PC-9 (cell line): Measurements from ENCODE around the gene GORAB. TPM values are rescaled to one million over a fixed set of nuclear protein-coding genes. Genes with fewer than 3 reads are reported as not detected.

Source experiments
- Bru-seq: library from RNA; stranded (reverse); fragments of 400-500 nt; gene quantifications from one replicate; lab custom pipeline; 2021; lab: Mats Ljungman, UMichigan
- BruChase-seq, 2 experiments: library from RNA; stranded (reverse); fragments of 400-500 nt; gene quantifications; one replicate each; lab custom pipeline; 2021; lab: Mats Ljungman, UMichigan
- BruUV-seq: library from RNA; stranded (reverse); fragments of 400-500 nt; replicated peaks from 2 replicates; lab custom pipeline; 2021; lab: Mats Ljungman, UMichigan
- CTCF ChIA-PET: fragments of 300-600 bp; sonication (Branson Sonifier 250); formaldehyde crosslinking; loops from one replicate; lab custom pipeline; 2022; ENCODE audit warnings: antibody characterized with exemption; lab: Charles Lee
- POLR2A ChIA-PET: fragments of 300-600 bp; sonication (Branson Sonifier 250); formaldehyde crosslinking; loops from one replicate; lab custom pipeline; 2022; ENCODE audit warnings: antibody characterized with exemption; ENCODE audit not compliant: unreplicated experiment; lab: Charles Lee
- DNase-seq, 2 experiments: peaks; one replicate each; pipeline versions ENCODE4 v3.0.0 to v3.0.0-alpha.2; 2015 to 2022; ENCODE audit warnings: mixed read lengths in 1 of 2
- H2AFZ ChIP-seq: fragments of 200-600 bp; sonication (generic); 2 replicates; pipeline ENCODE4 v1.8.1; 2017; ENCODE audit warnings: antibody characterized with exemption
- H3F3A ChIP-seq: fragments of 200-600 bp; sonication (generic); 2 replicates; pipeline ENCODE4 v1.8.1; 2017; ENCODE audit warnings: antibody characterized with exemption, mild to moderate bottlenecking, low read depth; ENCODE audit not compliant: insufficient read depth
- H3K27ac ChIP-seq: fragments of 200-600 bp; sonication (generic); 2 replicates; pipeline ENCODE4 v1.6.1; 2016; ENCODE audit warnings: mixed run types
- H3K27me3 ChIP-seq: fragments of 200-600 bp; sonication (generic); 2 replicates; pipeline ENCODE4 v1.6.1; 2016; ENCODE audit warnings: low read depth, mixed run types; ENCODE audit not compliant: insufficient read depth
- H3K36me3 ChIP-seq: fragments of 200-600 bp; sonication (generic); 2 replicates; pipeline ENCODE4 v1.6.1; 2016; ENCODE audit warnings: low read depth, mixed run types
- H3K4me1 ChIP-seq: fragments of 200-600 bp; sonication (generic); replicated peaks from 2 replicates; pipeline ENCODE4 v1.6.1; 2016; ENCODE audit warnings: mixed run types; ENCODE audit not compliant: insufficient read depth
- H3K4me2 ChIP-seq: fragments of 200-600 bp; sonication (generic); 2 replicates; pipeline ENCODE4 v1.6.1; 2017; ENCODE audit warnings: mixed run types
- H3K4me3 ChIP-seq: fragments of 200-600 bp; sonication (generic); 2 replicates; pipeline ENCODE4 v1.6.1; 2016; ENCODE audit warnings: mixed run types
- H3K79me2 ChIP-seq: fragments of 200-600 bp; sonication (generic); 2 replicates; pipeline ENCODE4 v1.6.1; 2017; ENCODE audit warnings: low read depth, mixed run types
- H3K9me2 ChIP-seq: fragments of 200-600 bp; sonication (generic); 2 replicates; pipeline ENCODE4 v1.8.1; 2017; ENCODE audit warnings: mild to moderate bottlenecking; ENCODE audit not compliant: insufficient read depth
- H3K9me3 ChIP-seq: fragments of 200-600 bp; sonication (generic); 2 replicates; pipeline ENCODE4 v1.8.1; 2016; ENCODE audit warnings: low read depth; ENCODE audit not compliant: insufficient read depth
- H4K20me1 ChIP-seq: fragments of 200-600 bp; sonication (generic); 2 replicates; pipeline ENCODE4 v1.8.1; 2017; ENCODE audit not compliant: insufficient read depth
- EZH2 ChIP-seq: fragments of 200-600 bp; sonication (generic); IDR thresholded peaks from 2 replicates; pipeline ENCODE4 v1.8.0; 2017; ENCODE audit warnings: antibody characterized with exemption, low read depth
- intact Hi-C: fragments of 100-400 bp; cut with micrococcal nuclease; formaldehyde crosslinking; loops from one replicate; pipeline ENCODE4 v1.10.0; 2022; ENCODE audit not compliant: unreplicated experiment
- long read RNA-seq: library from polyadenylated mRNA; stranded (forward); transcript quantifications from one replicate; pipeline ENCODE4 v2.0.0, GENCODE V29; 2022
- total RNA-seq: library from RNA; stranded (reverse); gene quantifications from 2 replicates; pipeline ENCODE4 v1.2.3, GENCODE V29; 2021
- TF ChIP-seq, protein P1 (sequence below): fragments of 200-600 bp; sonication (generic); conservative IDR thresholded peaks from 2 replicates; pipeline ENCODE4 v1.6.1; 2017; ENCODE audit warnings: mixed run types, antibody characterized with exemption, mild to moderate bottlenecking, moderate library complexity

The GORAB gene, protein sequence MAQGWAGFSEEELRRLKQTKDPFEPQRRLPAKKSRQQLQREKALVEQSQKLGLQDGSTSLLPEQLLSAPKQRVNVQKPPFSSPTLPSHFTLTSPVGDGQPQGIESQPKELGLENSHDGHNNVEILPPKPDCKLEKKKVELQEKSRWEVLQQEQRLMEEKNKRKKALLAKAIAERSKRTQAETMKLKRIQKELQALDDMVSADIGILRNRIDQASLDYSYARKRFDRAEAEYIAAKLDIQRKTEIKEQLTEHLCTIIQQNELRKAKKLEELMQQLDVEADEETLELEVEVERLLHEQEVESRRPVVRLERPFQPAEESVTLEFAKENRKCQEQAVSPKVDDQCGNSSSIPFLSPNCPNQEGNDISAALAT
- 6.8 and 8.4 TPM in 2 replicates for total RNA-seq
- percentile 83 among the genes with signal in this experiment for Bru-seq, nascent RNA
- percentile 68 among the genes with signal in this experiment for BruChase-seq, experiment 1, labeled RNA remaining after a 2-hour chase
- BruChase-seq, experiment 2, labeled RNA remaining after a 6-hour chase = percentile 71 among the genes with signal in this experiment
- long read RNA-seq, transcript GORAB-202 (5 exons, 2,189 nt) = major isoform, 10 of 15 reads
- long read RNA-seq, partial matches to known transcripts = 0 of 15 reads
- long read RNA-seq, other reads (novel, unspliced or antisense) = 4 of 15 reads

DNA sequence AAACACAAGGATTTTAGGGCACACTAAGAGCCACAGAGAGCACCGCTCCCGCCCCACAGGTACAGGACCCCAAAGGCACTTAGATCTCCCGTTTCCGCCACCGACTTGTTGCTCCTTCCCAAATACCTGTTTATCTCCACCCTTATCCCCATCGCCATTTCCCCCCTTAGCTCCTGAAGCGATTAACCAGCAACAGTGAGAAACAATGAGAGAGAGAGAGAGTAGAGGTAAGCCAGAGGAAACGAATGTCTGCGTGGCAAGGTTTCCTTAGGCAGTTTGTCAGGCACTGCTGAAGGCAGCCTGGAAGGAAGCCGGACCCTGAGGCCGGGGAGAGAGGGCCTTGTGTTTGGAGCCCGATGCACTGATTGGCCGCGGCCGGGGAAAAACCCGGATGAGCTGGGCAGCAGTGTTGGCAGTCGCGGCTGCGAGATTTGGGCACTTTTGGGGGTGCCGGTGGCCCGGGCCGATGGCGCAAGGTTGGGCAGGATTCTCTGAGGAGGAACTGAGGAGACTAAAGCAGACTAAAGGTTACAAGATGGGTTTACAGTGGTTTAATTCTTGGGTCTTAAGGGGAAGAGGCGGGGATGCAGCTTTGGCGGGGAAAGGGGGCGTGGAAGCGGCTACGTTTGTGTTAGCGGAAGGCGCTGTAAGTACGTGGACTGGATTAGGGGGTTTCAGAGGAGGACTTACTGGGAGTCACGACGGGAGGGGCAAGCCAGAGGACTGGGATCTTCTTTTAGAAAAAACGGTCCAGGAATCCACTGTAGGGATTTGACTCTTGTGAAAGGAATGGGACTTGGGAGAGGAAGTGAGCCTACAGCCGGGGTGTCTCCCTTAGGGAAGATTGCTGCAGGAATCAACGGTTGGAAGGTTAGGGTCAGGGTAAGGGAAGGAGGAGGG lies at the start of gene GORAB:
Gene GORAB, plus strand, starts transcription at position 409 of the 900 bp plus-strand sequence. Its CDS starts 58 bp downstream, at position 467.
- ChIA-PET POLR2A (interaction anchor here (0.6 to 0.7 kb wide), 3 partner anchors 31 to 820 kb away, joined by 4 to 5 read pairs (median 4); no protein-coding TSS in a partner anchor), CTCF (no interaction called here)
- no TSS peak for BruUV-seq
- Histone ChIP-seq H3F3A (no peaks in the 10 kb centered on the region), H2AFZ (peak within 1 kb of the TSS; percentile 92), H3K9me3 (no peaks in the 10 kb centered on the region), H3K27ac (peak within 1 kb of the TSS; percentile 86), H4K20me1 (no peaks in the 10 kb centered on the region), H3K27me3 (no peaks in the 10 kb centered on the region), H3K4me2 (peak within 1 kb of the TSS; percentile 96), H3K4me3 (peak within 1 kb of the TSS; percentile 80), H3K79me2 (peaks cover 33% of the 10 kb centered on the region), H3K36me3 (peaks cover 8% of the 10 kb centered on the region), H3K9me2 (no peaks in the 10 kb centered on the region), H3K4me1 (peaks cover 14% of the 10 kb centered on the region)
- intact Hi-C loops = loop anchor here (1.0 to 10.0 kb wide), 3 partner anchors 31 to 637 kb away; partner anchors contain the start of gene SCYL3
- no peak for TF ChIP-seq EZH2
- TF ChIP-seq, protein P1, sequence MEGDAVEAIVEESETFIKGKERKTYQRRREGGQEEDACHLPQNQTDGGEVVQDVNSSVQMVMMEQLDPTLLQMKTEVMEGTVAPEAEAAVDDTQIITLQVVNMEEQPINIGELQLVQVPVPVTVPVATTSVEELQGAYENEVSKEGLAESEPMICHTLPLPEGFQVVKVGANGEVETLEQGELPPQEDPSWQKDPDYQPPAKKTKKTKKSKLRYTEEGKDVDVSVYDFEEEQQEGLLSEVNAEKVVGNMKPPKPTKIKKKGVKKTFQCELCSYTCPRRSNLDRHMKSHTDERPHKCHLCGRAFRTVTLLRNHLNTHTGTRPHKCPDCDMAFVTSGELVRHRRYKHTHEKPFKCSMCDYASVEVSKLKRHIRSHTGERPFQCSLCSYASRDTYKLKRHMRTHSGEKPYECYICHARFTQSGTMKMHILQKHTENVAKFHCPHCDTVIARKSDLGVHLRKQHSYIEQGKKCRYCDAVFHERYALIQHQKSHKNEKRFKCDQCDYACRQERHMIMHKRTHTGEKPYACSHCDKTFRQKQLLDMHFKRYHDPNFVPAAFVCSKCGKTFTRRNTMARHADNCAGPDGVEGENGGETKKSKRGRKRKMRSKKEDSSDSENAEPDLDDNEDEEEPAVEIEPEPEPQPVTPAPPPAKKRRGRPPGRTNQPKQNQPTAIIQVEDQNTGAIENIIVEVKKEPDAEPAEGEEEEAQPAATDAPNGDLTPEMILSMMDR = no peak
- DNase-seq = peak; percentile 79 to 83

DNA sequence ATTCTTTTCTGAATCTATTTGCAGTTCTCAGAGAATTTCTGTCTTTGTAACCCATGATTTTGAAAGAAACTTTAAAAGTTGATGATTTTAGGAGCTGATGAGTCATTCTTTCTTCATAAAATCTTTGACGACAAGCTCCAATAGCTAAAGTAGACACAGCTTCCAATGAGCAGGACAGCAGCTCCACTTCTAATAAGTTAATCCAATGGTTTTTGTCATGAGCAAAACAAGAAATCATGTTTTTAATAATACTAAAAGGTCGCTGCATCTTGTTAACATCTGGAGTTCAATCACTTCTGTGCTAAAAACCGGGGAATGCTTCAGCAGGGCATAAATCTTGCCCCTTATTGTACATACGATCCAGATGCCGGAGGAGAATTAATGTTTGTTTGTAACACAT lies 48.9 kb upstream of the GORAB start:
- Histone ChIP-seq H3K79me2 (no peaks in the 10 kb centered on the region), H4K20me1 (no peaks in the 10 kb centered on the region), H3K4me1 (no peaks in the 10 kb centered on the region), H3K4me2 (no peak overlapping the region), H3K9me3 (no peaks in the 10 kb centered on the region), H2AFZ (no peak overlapping the region), H3K9me2 (no peaks in the 10 kb centered on the region), H3F3A (no peaks in the 10 kb centered on the region), H3K36me3 (no peaks in the 10 kb centered on the region), H3K27me3 (no peaks in the 10 kb centered on the region), H3K27ac (no peak overlapping the region), H3K4me3 (no peak overlapping the region)
- CTCF ChIA-PET = interaction anchor here (0.6 kb wide), 1 partner anchor 324 kb away, joined by 8 read pairs; no protein-coding TSS in a partner anchor
- BruUV-seq = no TSS peak
- intact Hi-C loops = no loop called here
- POLR2A ChIA-PET = no interaction called here
- TF ChIP-seq, protein P1 = no peak
- TF ChIP-seq EZH2 = no peak
- DNase-seq = no peak

DNA sequence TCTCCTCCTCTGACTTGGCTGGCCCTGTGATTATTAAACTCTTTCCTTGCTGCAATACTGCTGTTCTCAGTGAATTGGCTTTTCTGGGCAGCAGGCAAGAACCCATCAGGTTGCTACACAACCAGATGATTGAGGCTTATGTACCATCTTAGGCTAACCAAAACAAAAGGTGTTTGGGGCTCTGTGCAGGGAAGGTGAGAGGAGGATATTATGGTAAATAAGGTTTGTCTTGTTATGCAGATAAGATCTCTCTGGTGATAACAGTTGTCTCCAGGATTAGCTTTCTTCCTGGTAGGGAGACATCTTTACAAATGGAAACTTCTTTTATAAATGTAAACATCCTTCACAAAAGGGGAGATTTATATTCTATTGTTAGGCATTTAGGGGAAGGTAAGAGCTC lies 44.5 kb upstream of the GORAB start:
- H3K27me3 ChIP-seq = no peaks in the 10 kb centered on the region
- no peaks in the 10 kb centered on the region for H3K9me2 ChIP-seq
- no peaks in the 10 kb centered on the region for H3K36me3 ChIP-seq
- H3K9me3 ChIP-seq = no peaks in the 10 kb centered on the region
- no peak overlapping the region for H3K4me3 ChIP-seq
- ChIA-PET POLR2A (no interaction called here), CTCF (no interaction called here)
- DNase-seq = no peak
- no peak overlapping the region for H3K4me2 ChIP-seq
- H3K27ac ChIP-seq = no peak overlapping the region
- H4K20me1 ChIP-seq = no peaks in the 10 kb centered on the region
- H3K79me2 ChIP-seq = no peaks in the 10 kb centered on the region
- no TSS peak for BruUV-seq
- no peak overlapping the region for H2AFZ ChIP-seq
- H3F3A ChIP-seq = no peaks in the 10 kb centered on the region
- intact Hi-C loops = no loop called here
- no peaks in the 10 kb centered on the region for H3K4me1 ChIP-seq
- TF ChIP-seq, protein P1 = no peak
- no peak for TF ChIP-seq EZH2
